K562 (cell line): ENCODE measurements around the gene SGPP2. TPM values are rescaled to one million over a fixed set of nuclear protein-coding genes. Genes with fewer than 3 reads are reported as not detected.

ENCODE experiments used
- ATAC-seq: fragments of 200-7000 bp; cut with Tn5 transposase; 3 replicates; pipeline ENCODE4 v1.9.1; 2020; ENCODE audit warnings: moderate library complexity
- BruUV-seq: library from RNA; stranded (reverse); fragments of 400-500 nt; replicated peaks from 2 replicates; lab custom pipeline; 2021; lab: Mats Ljungman, UMichigan
- CTCF ChIA-PET: fragments of 300-600 bp; formaldehyde crosslinking; extraction: SDS; loops from one replicate; lab custom pipeline; 2021; ENCODE audit warnings: low intra/inter-chr PET ratio; lab: Yijun Ruan, JAX
- POLR2A ChIA-PET: fragments of 300-600, 350-650 bp; sonication (Branson Sonifier 250); formaldehyde crosslinking; extraction: SDS; loops from one replicate; lab custom pipeline; 2021; ENCODE audit warnings: antibody characterized with exemption, inconsistent platforms; lab: Yijun Ruan, JAX
- DNase-seq, 4 experiments: peaks; one replicate each; pipeline versions ENCODE4 v3.0.0 to v3.0.0-alpha.2; 2011 to 2018; ENCODE audit warnings: low spot score in 3 of 4, mixed read lengths in 3 of 4; ENCODE audit errors: extremely low read depth in 1 of 4
- FAIRE-seq: peaks from 2 replicates; lab custom pipeline; 2011; peaks lifted over from hg19 to GRCh38; lab: Jason Lieb, UNC
- H2AFZ ChIP-seq: 2 replicates; pipeline ENCODE4 v1.6.0; 2011; ENCODE audit warnings: low read depth, low read length, control low read depth, inconsistent platforms
- H3K27ac ChIP-seq: fragments of 200-600 bp; 3 replicates; pipeline ENCODE4 v1.8.0; 2011; ENCODE audit warnings: low read depth, mild to moderate bottlenecking, control low read depth, inconsistent platforms, low read length, moderate library complexity, mixed read lengths; ENCODE audit errors: extremely low read depth
- H3K27me3 ChIP-seq, 2 experiments: fragments of 300-600 bp in 1 of 2; 2 replicates in 1 of 2; 3 replicates in 1 of 2; pipeline versions ENCODE4 v1.6.0 to v1.8.0; 2011; ENCODE audit warnings: inconsistent platforms in 2 of 2, low read length in 2 of 2, mild to moderate bottlenecking in 1 of 2, mixed read lengths in 1 of 2, moderate library complexity in 1 of 2; ENCODE audit not compliant: control insufficient read depth in 2 of 2, insufficient read depth in 2 of 2
- H3K36me3 ChIP-seq: fragments of 300-600 bp; 3 replicates; pipeline ENCODE4 v1.8.0; 2011; ENCODE audit warnings: mild to moderate bottlenecking, low read length, inconsistent platforms; ENCODE audit not compliant: control insufficient read depth, insufficient read depth
- H3K4me1 ChIP-seq, 2 experiments: fragments of 200-600 bp in 1 of 2; replicated peaks in 1 of 2; 2 replicates in 1 of 2; 3 replicates in 1 of 2; pipeline versions ENCODE4 v1.5.1 to v1.8.0; 2011; ENCODE audit warnings: inconsistent platforms in 2 of 2, low read length in 2 of 2, mild to moderate bottlenecking in 1 of 2, mixed read lengths in 1 of 2, moderate library complexity in 1 of 2; ENCODE audit not compliant: control insufficient read depth in 2 of 2, insufficient read depth in 2 of 2
- H3K4me2 ChIP-seq: 2 replicates; pipeline ENCODE4 v1.6.1; 2011; ENCODE audit warnings: low read length, control low read depth, inconsistent platforms, mixed read lengths; ENCODE audit not compliant: insufficient read depth
- H3K4me3 ChIP-seq: fragments of 200-600 bp; sonication (generic), shearing (Covaris generic); 2 replicates; pipeline ENCODE4 v1.5.1; 2016; ENCODE audit warnings: control low read depth, inconsistent platforms
- H3K79me2 ChIP-seq: fragments of 200-600 bp; 3 replicates; pipeline ENCODE4 v1.8.0; 2011; ENCODE audit warnings: low read length, inconsistent platforms; ENCODE audit not compliant: control insufficient read depth, insufficient read depth
- H3K9ac ChIP-seq, 2 experiments: 2 replicates each; pipeline versions ENCODE4 v1.6.0 to v1.6.1; 2011; ENCODE audit warnings: low read depth in 2 of 2, low read length in 2 of 2, control low read depth in 1 of 2, inconsistent platforms in 1 of 2, mild to moderate bottlenecking in 1 of 2, mixed read lengths in 1 of 2; ENCODE audit not compliant: insufficient read depth in 1 of 2
- H3K9me1 ChIP-seq: one replicate; pipeline ENCODE4 v1.6.0; 2011; ENCODE audit warnings: inconsistent platforms, mild to moderate bottlenecking, low read length, moderate library complexity; ENCODE audit not compliant: control insufficient read depth, insufficient read depth
- H3K9me3 ChIP-seq: replicated peaks from 2 replicates; pipeline ENCODE4 v1.5.1; 2011; ENCODE audit warnings: low read depth, low read length, inconsistent platforms; ENCODE audit not compliant: control insufficient read depth, insufficient read depth
- H4K20me1 ChIP-seq: replicated peaks from 2 replicates; pipeline ENCODE4 v1.6.1; 2011; ENCODE audit warnings: low read length, inconsistent platforms, mixed read lengths; ENCODE audit not compliant: control insufficient read depth, insufficient read depth
- BHLHE40 ChIP-seq: IDR thresholded peaks from 2 replicates; pipeline ENCODE4 v1.6.1; 2011; ENCODE audit warnings: low read length, improper control_type of control experiment
- KDM2B ChIP-seq: fragments of 250-450 bp; sonication (Bioruptor Pico); IDR thresholded peaks from 2 replicates; pipeline ENCODE4 v1.8.0; 2021; ENCODE audit warnings: mild to moderate bottlenecking, moderate library complexity
- NFIC ChIP-seq: fragments of 450-650 bp; IDR thresholded peaks from 2 replicates; pipeline ENCODE4 v1.6.1; 2017; ENCODE audit warnings: mild to moderate bottlenecking, inconsistent platforms
- PCBP1 ChIP-seq: fragments of 200-400 bp; formaldehyde crosslinking; IDR thresholded peaks from 2 replicates; pipeline ENCODE4 v1.6.1; 2018; ENCODE audit warnings: mild to moderate bottlenecking, low read depth, low read length; ENCODE audit not compliant: poor library complexity, severe bottlenecking
- ZNF124 ChIP-seq: sonication (generic); formaldehyde crosslinking; IDR thresholded peaks from 2 replicates; pipeline ENCODE4 v1.8.1; 2022; ENCODE audit warnings: missing genetic modification reagents
- WGBS: fragments of 100-300 bp; shearing (Covaris generic); methylation state at CpG from one replicate; pipeline ENCODE4 v1.1.6; 2016; ENCODE audit warnings: low coverage, mixed read lengths; ENCODE audit not compliant: insufficient coverage; ENCODE audit errors: missing lambda C conversion rate; 5-methylcytosine and 5-hydroxymethylcytosine counted together
- in situ Hi-C: fragments of 300-500 bp; cut with MboI; formaldehyde crosslinking; loops from 4 replicates; pipeline ENCODE4 v1.15.0; 2018; ENCODE audit warnings: inconsistent platforms, mixed read lengths
- intact Hi-C: fragments of 100-400 bp; cut with micrococcal nuclease; formaldehyde crosslinking; loops from 2 replicates; pipeline ENCODE4 v1.14.2; 2022
- polyA plus RNA-seq, 8 experiments: library from polyadenylated mRNA; depleted of rRNA in 4 of 8; stranded (reverse) in 5 of 8; unstranded in 3 of 8; fragments of >200 nt; fragmentation: Nextera tagmentation in 2 of 8; fragmentation: Illumina TruSeq in 1 of 8; extraction: Ambion mirVana in 2 of 8; extraction: Trizol in 1 of 8; gene quantifications; 2 replicates each; pipeline versions ENCODE4 v1.2.1 to v1.2.3, GENCODE V29; 2011 to 2014; ENCODE audit warnings: inconsistent platforms in 1 of 8, missing spikeins in 1 of 8
- total RNA-seq, 7 experiments: library from RNA; depleted of rRNA in 6 of 7; stranded (reverse); fragments of >200 nt in 6 of 7; fragmentation: Illumina TruSeq in 2 of 7; extraction: Trizol in 2 of 7; gene quantifications; 2 replicates each; pipeline versions ENCODE4 v1.2.1 to v1.2.3, GENCODE V29; 2011 to 2021; ENCODE audit warnings: low replicate concordance in 1 of 7

SGPP2 gene
- total and polyA plus RNA-seq, 9 of the 15 experiments (the other 6 are each of a cell fraction or from before 2014, with no cell fraction given) = 0.01 to 0.04 TPM; not detected in 7

DNA sequence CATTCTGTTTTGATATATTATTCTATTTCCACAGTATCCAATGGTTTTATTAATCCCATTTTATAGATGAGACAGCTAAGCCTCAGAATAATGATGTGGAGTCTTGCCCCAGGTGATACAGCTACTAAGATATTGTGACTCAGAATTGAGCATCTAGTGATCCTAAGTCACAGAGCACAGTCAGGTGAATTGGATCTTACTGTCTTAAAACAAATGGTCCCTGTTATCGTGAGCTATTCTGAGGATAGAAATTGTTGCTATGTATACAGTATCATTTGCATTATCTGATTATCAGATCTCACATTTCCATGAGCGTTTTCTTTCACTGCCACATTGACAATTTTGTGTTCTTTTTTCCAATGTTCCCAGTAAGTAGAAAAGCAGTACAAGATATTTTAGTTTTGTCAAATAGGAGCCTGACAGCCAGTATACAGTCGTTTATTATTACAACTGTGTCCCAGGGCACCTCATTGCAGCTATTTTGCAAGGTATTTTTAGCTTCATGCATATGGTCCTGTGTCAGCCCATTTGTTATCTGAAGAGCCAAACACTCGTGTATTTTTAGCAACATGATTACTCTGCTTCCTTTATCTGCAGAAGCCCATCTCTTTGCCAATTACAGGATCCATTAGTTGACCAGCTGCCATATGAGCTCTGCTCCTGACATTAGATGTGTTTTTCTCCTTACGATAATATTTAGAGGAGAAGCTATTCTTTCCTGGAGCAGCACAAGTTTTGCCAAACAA, 25.1 kb upstream of the SGPP2 start:
- 4% methylated on average over 5 of the region's 5 CpGs for WGBS
- Histone ChIP-seq H3K4me1 (no peaks in the 10 kb centered on the region), H4K20me1 (no peaks in the 10 kb centered on the region), H3K9me1 (no peaks in the 10 kb centered on the region), H2AFZ (no peak overlapping the region), H3K4me2 (no peak overlapping the region), H3K4me3 (no peak overlapping the region), H3K79me2 (no peaks in the 10 kb centered on the region), H3K9ac (no peak overlapping the region), H3K36me3 (no peaks in the 10 kb centered on the region), H3K9me3 (no peaks in the 10 kb centered on the region), H3K27ac (no peak overlapping the region), H3K27me3 (no peaks in the 10 kb centered on the region)
- intact Hi-C loops = no loop called here
- no peak for FAIRE-seq
- POLR2A ChIA-PET = no interaction called here
- no TSS peak for BruUV-seq
- no peak for ATAC-seq
- CTCF ChIA-PET = no interaction called here
- in situ Hi-C loops = no loop called here
- no peak for DNase-seq
- TF ChIP-seq PCBP1 = no peak
- TF ChIP-seq, all 486 proteins: peak for 0

GRCh38 chr2:222404151-222404905, 20.0 kb upstream of the SGPP2 start:
- ChIA-PET CTCF (no interaction called here), POLR2A (no interaction called here)

More at GRCh38 chr2:222404151-222404905, 20.0 kb upstream of the SGPP2 start:
- Histone ChIP-seq H3K4me1 (no peaks in the 10 kb centered on the region), H4K20me1 (no peaks in the 10 kb centered on the region), H3K36me3 (no peaks in the 10 kb centered on the region), H3K27ac (no peak overlapping the region), H2AFZ (no peak overlapping the region), H3K9ac (no peak overlapping the region), H3K9me3 (no peaks in the 10 kb centered on the region), H3K27me3 (no peaks in the 10 kb centered on the region), H3K79me2 (no peaks in the 10 kb centered on the region), H3K4me2 (no peak overlapping the region), H3K4me3 (no peak overlapping the region), H3K9me1 (no peaks in the 10 kb centered on the region)
- TF ChIP-seq ZNF124 (CRISPR knock-in tag) = no peak
- TF ChIP-seq KDM2B = no peak
- 0 out of 2 replicates have a peak, but pooled peaks have one; percentile 20 for TF ChIP-seq BHLHE40
- TF ChIP-seq NFIC = peak; percentile 27
- in situ Hi-C loops (no loop called here), intact Hi-C loops (no loop called here)
- ATAC-seq = no peak
- FAIRE-seq = no peak
- WGBS = 2% methylated on average over 7 of the region's 8 CpGs
- no TSS peak for BruUV-seq
- no peak for DNase-seq
